Common myeloid progenitor, CD34-positive (primary cell): Measurements from ENCODE around the gene ANKRD10.

Experiments used
- CTCF ChIA-PET: fragments of 350-600 bp; sonication (Branson Sonifier 250); formaldehyde crosslinking; loops from one replicate; lab custom pipeline; 2021; ENCODE audit warnings: antibody characterized with exemption; lab: Charles Lee
- POLR2A ChIA-PET: fragments of 350-600 bp; sonication (Branson Sonifier 250); formaldehyde crosslinking; loops from one replicate; lab custom pipeline; 2021; ENCODE audit warnings: antibody characterized with exemption; lab: Charles Lee
- DNase-seq, 3 donors: peaks; one replicate each; pipeline versions ENCODE4 v3.0.0 to v3.0.0-alpha.2; 2013
- H3K27ac ChIP-seq, 2 experiments: 1 replicate in 1 of 2; 2 replicates in 1 of 2; pipeline ENCODE4 v1.7.0; 2013; ENCODE audit warnings: inconsistent platforms in 2 of 2, low read length in 2 of 2, mild to moderate bottlenecking in 2 of 2, low read depth in 1 of 2, moderate library complexity in 1 of 2; ENCODE audit not compliant: severe bottlenecking in 2 of 2, insufficient read depth in 1 of 2, poor library complexity in 1 of 2
- H3K27me3 ChIP-seq, 5 experiments: replicated peaks in 2 of 5; 1 replicate in 3 of 5; 2 replicates in 2 of 5; pipeline versions ENCODE4 v1.6.1 to v1.7.0; 2013; ENCODE audit warnings: low read length in 4 of 5, mild to moderate bottlenecking in 2 of 5, moderate library complexity in 2 of 5, inconsistent platforms in 1 of 5; ENCODE audit not compliant: insufficient read depth in 5 of 5, control insufficient read depth in 4 of 5
- H3K36me3 ChIP-seq, 4 experiments: 1 replicate in 2 of 4; 2 replicates in 2 of 4; pipeline versions ENCODE4 v1.6.1 to v1.7.0; 2013; ENCODE audit warnings: low read length in 3 of 4, control low read depth in 1 of 4, mild to moderate bottlenecking in 1 of 4; ENCODE audit not compliant: control insufficient read depth in 4 of 4, insufficient read depth in 4 of 4
- H3K4me1 ChIP-seq, 4 experiments: 1 replicate in 3 of 4; 2 replicates in 1 of 4; pipeline versions ENCODE4 v1.6.1 to v1.7.1; 2013; ENCODE audit warnings: low read length in 3 of 4, mild to moderate bottlenecking in 3 of 4, control low read depth in 1 of 4, inconsistent platforms in 1 of 4, moderate library complexity in 1 of 4; ENCODE audit not compliant: control insufficient read depth in 4 of 4, insufficient read depth in 4 of 4; ENCODE audit errors: control extremely low read depth in 1 of 4
- H3K4me3 ChIP-seq, 7 experiments: 1 replicate in 4 of 7; 2 replicates in 3 of 7; pipeline versions ENCODE4 v1.5.1 to v1.7.0; 2013; ENCODE audit warnings: mild to moderate bottlenecking in 7 of 7, low read length in 6 of 7, moderate library complexity in 6 of 7, inconsistent platforms in 2 of 7, low read depth in 2 of 7, control low read depth in 1 of 7; ENCODE audit not compliant: insufficient read depth in 4 of 7, control insufficient read depth in 1 of 7; ENCODE audit errors: extremely low read depth in 1 of 7
- H3K9me3 ChIP-seq, 5 experiments: 1 replicate in 4 of 5; 2 replicates in 1 of 5; pipeline versions ENCODE4 v1.6.1 to v1.7.1; 2013; ENCODE audit warnings: low read length in 4 of 5, mild to moderate bottlenecking in 2 of 5, inconsistent platforms in 1 of 5, low read depth in 1 of 5, moderate library complexity in 1 of 5; ENCODE audit not compliant: control insufficient read depth in 4 of 5, insufficient read depth in 2 of 5; ENCODE audit errors: control extremely low read depth in 1 of 5
- WGBS: methylation state at CpG from one replicate; pipeline ENCODE4 v1.1.5; 2013; ENCODE audit not compliant: insufficient coverage; 5-methylcytosine and 5-hydroxymethylcytosine counted together

Gene ANKRD10

DNA sequence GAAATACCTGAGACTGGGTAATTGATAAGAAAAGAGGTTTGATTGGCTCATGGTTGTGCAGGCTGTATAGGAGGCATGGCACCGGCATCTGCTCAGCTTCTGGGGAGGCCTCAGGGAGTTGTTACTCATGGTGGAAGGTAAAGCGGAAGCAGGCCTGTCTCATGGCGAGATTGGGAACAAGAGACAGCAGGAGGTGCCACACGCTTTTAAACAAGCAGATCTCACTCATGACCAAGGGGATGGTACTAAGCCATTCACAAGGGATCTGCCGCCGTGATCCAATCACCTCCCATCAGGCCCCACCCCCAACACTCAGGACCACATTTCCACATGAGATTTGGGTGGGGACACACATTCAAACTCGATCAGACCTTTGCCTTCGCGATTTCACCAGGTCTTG is 86.2 kb downstream of the ANKRD10 start:
- peaks cover 0 to 19% (median 2%) of the 10 kb centered on the region in 5 experiments for H3K27me3 ChIP-seq
- H3K4me1 ChIP-seq: no peaks in the 10 kb centered on the region
- 93% methylated on average over 8 of the region's 9 CpGs for WGBS
- no peaks in the 10 kb centered on the region for H3K36me3 ChIP-seq
- DNase-seq: no peak
- H3K27ac ChIP-seq: no peak overlapping the region
- POLR2A ChIA-PET: no interaction called here
- CTCF ChIA-PET: interaction anchor here (1.9 kb wide), 1 partner anchor 10 kb away, joined by 8 read pairs; no protein-coding TSS in a partner anchor
- H3K4me3 ChIP-seq: no peak overlapping the region
- H3K9me3 ChIP-seq: no peaks in the 10 kb centered on the region
